Progenitor cell of endocrine pancreas (in vitro differentiated cells): ENCODE data around the gene RPS17. TPM values are rescaled to one million over a fixed set of nuclear protein-coding genes. Genes with fewer than 3 reads are reported as not detected.
"Not testable (repeated sequence)": the region's sequence is repeated elsewhere in the genome, so short reads cannot be mapped to it uniquely, and the experiment has no call there.

Experiments used
- DNase-seq: peaks from one replicate; pipeline ENCODE4 v3.0.0; 2021; ENCODE audit warnings: low spot score; ENCODE audit not compliant: unreplicated experiment
- H3K27ac Mint-ChIP-seq: 2 replicates; pipeline ENCODE4 v1.8.0; 2021; ENCODE audit warnings: mild to moderate bottlenecking, moderate library complexity, mixed read lengths
- H3K27me3 Mint-ChIP-seq: 2 replicates; pipeline ENCODE4 v1.8.0; 2021; ENCODE audit warnings: mixed read lengths
- H3K36me3 Mint-ChIP-seq: 2 replicates; pipeline ENCODE4 v1.8.0; 2022; ENCODE audit warnings: mixed read lengths; ENCODE audit not compliant: insufficient read depth
- H3K4me1 Mint-ChIP-seq: 2 replicates; pipeline ENCODE4 v1.8.0; 2021; ENCODE audit warnings: low read depth, mixed read lengths
- H3K4me3 Mint-ChIP-seq: 2 replicates; pipeline ENCODE4 v1.8.0; 2021; ENCODE audit warnings: low read depth, mild to moderate bottlenecking, moderate library complexity, mixed read lengths
- H3K9me3 Mint-ChIP-seq: 2 replicates; pipeline ENCODE4 v1.8.0; 2021; ENCODE audit warnings: low read depth, mixed read lengths
- total RNA-seq: library from RNA; stranded (reverse); gene quantifications from 2 replicates; pipeline ENCODE4 v1.2.1, GENCODE V29; 2021
- TF ChIP-seq, protein P1 (sequence below): fragments of 200-600 bp; sonication (generic); IDR thresholded peaks from one replicate; pipeline ENCODE4 v1.5.0; 2021; ENCODE audit warnings: antibody characterized with exemption, mild to moderate bottlenecking; ENCODE audit not compliant: unreplicated experiment

The RPS17 gene
- total RNA-seq, 1 donor from 2014 or later, result 1,639 TPM

DNA sequence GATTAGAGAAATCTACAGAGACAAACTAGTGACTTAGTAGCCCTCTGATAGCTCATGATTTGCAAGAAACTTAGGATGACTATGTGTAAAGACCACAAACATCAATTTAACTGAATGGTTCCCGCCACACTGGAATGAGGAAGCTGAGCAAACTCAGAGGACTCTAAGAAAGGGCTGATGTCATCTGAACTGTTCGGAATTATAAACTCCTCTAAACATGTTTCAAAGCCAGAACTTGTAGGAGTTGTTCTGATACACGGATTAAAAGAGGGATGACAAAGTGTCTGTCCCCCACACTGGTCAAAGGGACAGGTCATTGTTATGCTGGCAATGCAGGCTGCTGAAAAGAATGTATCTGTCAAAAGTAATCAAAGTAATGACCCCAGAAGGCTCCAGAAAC is 34.4 kb downstream of the RPS17 start:
- H3K36me3 Mint-ChIP-seq, DNase-seq, H3K4me3 Mint-ChIP-seq, H3K27me3 Mint-ChIP-seq, H3K9me3 Mint-ChIP-seq, H3K27ac Mint-ChIP-seq, H3K4me1 Mint-ChIP-seq: not testable (repeated sequence)

DNA sequence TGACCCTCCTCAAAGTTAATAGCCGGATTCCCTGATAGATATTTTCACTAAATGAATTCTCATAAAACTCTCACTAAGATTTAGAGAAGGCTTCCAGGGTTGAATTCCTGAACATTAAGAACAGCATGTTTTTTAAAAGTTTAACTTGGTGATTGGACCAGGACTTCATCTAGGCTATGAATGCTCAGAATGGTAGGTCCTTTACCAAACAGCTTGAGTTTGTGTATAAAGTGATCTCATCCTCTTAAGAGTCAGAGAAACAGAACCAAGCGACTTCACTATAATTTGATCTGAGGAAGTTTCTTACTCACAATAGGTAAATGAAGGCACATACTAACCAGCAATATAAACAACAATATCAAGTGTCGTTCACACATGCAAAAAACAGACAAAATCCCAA is 36.2 kb downstream of the RPS17 start:
- not testable (repeated sequence) for H3K27ac Mint-ChIP-seq, H3K9me3 Mint-ChIP-seq, H3K27me3 Mint-ChIP-seq, H3K36me3 Mint-ChIP-seq, H3K4me3 Mint-ChIP-seq, DNase-seq, H3K4me1 Mint-ChIP-seq

DNA sequence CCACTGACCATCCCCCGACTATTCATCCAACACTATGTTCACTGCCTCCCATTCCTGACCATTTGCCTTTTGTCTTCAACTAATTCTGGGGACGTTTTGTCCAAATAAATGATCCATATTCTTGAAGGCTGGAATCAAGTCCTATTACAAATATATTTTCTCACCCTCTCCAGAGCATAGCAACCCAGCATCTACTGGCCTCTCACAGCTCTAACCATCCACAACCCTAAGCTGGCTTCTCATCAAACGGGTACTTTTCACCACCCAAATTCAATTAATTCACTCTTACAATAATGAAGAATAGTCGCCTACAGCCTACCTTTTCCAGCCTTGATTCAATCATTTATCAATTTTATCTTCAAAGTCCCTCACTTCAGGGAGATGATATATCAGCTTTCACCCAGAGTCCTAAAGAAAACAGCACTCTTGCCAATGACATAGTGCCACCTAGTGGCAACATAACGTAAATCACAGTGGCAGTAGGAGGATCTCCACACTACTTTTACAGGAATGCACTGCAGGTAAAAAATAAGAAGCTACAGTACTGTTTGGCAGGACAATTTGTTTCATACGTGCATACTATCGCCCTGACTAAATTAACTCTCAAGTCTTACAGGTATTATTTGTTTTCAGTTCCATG is 37.4 kb downstream of the RPS17 start:
- H3K27ac Mint-ChIP-seq, H3K4me1 Mint-ChIP-seq, DNase-seq, H3K4me3 Mint-ChIP-seq, H3K27me3 Mint-ChIP-seq, H3K9me3 Mint-ChIP-seq, H3K36me3 Mint-ChIP-seq: not testable (repeated sequence)
- TF ChIP-seq, protein P1, sequence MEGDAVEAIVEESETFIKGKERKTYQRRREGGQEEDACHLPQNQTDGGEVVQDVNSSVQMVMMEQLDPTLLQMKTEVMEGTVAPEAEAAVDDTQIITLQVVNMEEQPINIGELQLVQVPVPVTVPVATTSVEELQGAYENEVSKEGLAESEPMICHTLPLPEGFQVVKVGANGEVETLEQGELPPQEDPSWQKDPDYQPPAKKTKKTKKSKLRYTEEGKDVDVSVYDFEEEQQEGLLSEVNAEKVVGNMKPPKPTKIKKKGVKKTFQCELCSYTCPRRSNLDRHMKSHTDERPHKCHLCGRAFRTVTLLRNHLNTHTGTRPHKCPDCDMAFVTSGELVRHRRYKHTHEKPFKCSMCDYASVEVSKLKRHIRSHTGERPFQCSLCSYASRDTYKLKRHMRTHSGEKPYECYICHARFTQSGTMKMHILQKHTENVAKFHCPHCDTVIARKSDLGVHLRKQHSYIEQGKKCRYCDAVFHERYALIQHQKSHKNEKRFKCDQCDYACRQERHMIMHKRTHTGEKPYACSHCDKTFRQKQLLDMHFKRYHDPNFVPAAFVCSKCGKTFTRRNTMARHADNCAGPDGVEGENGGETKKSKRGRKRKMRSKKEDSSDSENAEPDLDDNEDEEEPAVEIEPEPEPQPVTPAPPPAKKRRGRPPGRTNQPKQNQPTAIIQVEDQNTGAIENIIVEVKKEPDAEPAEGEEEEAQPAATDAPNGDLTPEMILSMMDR, result peak; percentile 37

DNA sequence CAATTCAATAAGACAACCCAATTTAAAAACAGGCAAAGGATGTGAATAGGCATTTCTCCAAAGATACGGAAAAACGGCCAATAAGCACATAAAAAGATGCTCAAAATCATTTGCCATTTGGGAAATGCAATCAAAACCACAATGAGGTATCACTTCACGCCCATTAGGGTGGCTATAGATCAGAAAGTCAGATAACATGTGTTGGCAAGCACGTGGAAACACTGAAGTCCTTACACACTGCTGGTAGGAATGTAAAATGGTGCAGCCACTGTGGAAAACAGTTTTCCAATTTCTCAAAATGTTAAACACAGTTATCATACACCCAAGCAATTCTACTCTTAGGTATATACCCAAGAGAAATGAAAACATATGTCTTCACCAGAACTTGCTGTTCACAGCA is 39.5 kb downstream of the RPS17 start:
- H3K4me1 Mint-ChIP-seq, H3K27ac Mint-ChIP-seq, H3K4me3 Mint-ChIP-seq, H3K9me3 Mint-ChIP-seq, DNase-seq, H3K27me3 Mint-ChIP-seq, H3K36me3 Mint-ChIP-seq: not testable (repeated sequence)

DNA sequence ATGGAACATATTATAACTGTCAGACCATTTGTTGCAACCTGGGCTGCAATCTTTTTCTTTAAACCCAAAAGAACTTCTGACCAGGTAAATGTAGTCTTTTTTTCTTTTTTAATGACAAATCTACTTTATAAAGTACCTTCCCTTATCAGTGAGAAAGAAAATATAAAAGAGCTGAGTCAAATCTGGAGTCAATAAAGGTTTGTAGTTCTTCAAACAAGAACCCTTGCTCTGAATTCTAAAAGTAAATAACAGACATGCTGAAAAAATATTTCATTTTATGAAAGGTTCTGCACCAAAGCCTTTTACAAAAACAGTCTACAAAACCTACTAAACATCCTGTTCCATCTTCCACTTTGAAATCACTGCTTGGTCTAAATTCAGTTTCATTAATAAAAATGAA is 42.3 kb downstream of the RPS17 start:
- not testable (repeated sequence) for H3K27ac Mint-ChIP-seq, H3K36me3 Mint-ChIP-seq, H3K27me3 Mint-ChIP-seq, H3K9me3 Mint-ChIP-seq, DNase-seq, H3K4me1 Mint-ChIP-seq, H3K4me3 Mint-ChIP-seq

DNA sequence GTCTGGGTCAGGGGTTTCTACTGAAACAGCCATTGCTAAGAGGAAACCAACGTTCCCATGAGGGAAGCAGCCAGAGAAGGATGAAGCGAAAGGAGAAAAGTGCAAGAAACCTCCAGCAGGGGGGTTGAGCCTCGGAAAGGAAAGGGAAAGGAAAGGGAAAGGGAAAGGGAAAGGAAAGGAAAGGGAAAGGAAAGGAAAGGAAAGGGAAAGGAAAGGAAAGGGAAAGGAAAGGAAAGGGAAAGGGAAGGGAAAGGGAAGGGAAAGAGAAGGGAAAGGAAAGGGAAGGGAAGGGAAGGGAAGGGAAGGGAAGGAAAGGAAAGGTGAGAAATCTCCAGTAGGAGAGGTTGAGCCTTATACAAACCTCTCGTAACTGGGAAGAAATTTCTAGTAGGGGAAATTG is 52.0 kb downstream of the RPS17 start:
- H3K27me3 Mint-ChIP-seq, H3K9me3 Mint-ChIP-seq, H3K4me1 Mint-ChIP-seq, H3K36me3 Mint-ChIP-seq, H3K4me3 Mint-ChIP-seq, H3K27ac Mint-ChIP-seq, DNase-seq: not testable (repeated sequence)

DNA sequence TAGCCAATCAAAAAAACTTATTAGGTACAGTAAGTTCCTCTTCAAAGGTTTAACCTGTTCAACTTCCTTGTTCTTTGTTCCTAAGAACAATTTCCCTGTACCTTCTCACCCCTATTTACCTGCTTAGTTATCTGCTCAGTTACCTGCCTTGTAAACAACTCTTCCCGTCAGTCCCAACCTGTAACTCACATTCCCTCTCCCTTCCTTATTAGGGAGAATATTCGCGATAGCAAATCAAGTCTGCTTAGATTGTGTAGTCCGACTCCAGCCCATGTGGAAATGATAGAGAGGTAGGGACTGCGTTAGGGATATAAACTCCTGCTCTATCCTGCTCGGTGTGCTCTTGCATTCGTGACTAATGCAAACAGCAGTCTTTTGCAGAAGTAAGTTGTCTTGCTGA is 53.2 kb downstream of the RPS17 start:
- H3K36me3 Mint-ChIP-seq, H3K27ac Mint-ChIP-seq, H3K9me3 Mint-ChIP-seq, DNase-seq, H3K4me1 Mint-ChIP-seq, H3K27me3 Mint-ChIP-seq, H3K4me3 Mint-ChIP-seq: not testable (repeated sequence)

Other genes with a start within 250 kb of the RPS17 start
- 8.7 and 9.5 TPM in 2 replicates for gene GOLGA6L10, start 191.0 kb downstream of the RPS17 start, total RNA-seq
- gene GOLGA6L9, start 110.6 kb downstream of the RPS17 start, total RNA-seq, result 13.2 and 13.3 TPM in 2 replicates
- gene CPEB1, start 106.9 kb upstream of the RPS17 start, total RNA-seq, result 0.60 and 0.80 TPM in 2 replicates
- gene AP3B2, start 169.4 kb upstream of the RPS17 start, total RNA-seq, result 13.2 and 14.4 TPM in 2 replicates